OCI-LY3 (cell line): ENCODE measurements around the gene DOCK10.
"Not testable (repeated sequence)": the region's sequence is repeated elsewhere in the genome, so short reads cannot be mapped to it uniquely, and the experiment has no call there.

ENCODE experiments used
- H2AFZ ChIP-seq: fragments of 200-600, 300-600 bp; shearing (Covaris generic); 2 replicates; pipeline ENCODE4 v1.6.0; 2014; ENCODE audit warnings: antibody characterized with exemption, low read depth, low read length
- H3K27ac ChIP-seq: fragments of 200-600, 300-600 bp; sonication (generic); 2 replicates; pipeline ENCODE4 v1.5.1; 2014; ENCODE audit warnings: mild to moderate bottlenecking, low read length, moderate library complexity, mixed read lengths
- H3K27me3 ChIP-seq: fragments of 200-600, 300-600 bp; sonication (generic); 2 replicates; pipeline ENCODE4 v1.6.1; 2014; ENCODE audit warnings: low read depth, low read length, mixed read lengths
- H3K36me3 ChIP-seq: fragments of 200-600, 300-600 bp; sonication (generic); replicated peaks from 2 replicates; pipeline ENCODE3; 2014; ENCODE audit warnings: low read depth, low read length, mixed read lengths
- H3K4me1 ChIP-seq: fragments of 300-600, 200-600 bp; sonication (generic); 2 replicates; pipeline ENCODE4 v1.6.1; 2014; ENCODE audit warnings: low read length, mixed read lengths
- H3K4me2 ChIP-seq: fragments of 200-600, 300-600 bp; sonication (generic); 2 replicates; pipeline ENCODE4 v1.6.1; 2014; ENCODE audit warnings: low read length, mixed read lengths
- H3K4me3 ChIP-seq: fragments of 300-600, 200-600 bp; sonication (generic); 2 replicates; pipeline ENCODE4 v1.5.1; 2014; ENCODE audit warnings: antibody characterized with exemption, mild to moderate bottlenecking, low read length, moderate library complexity
- H3K79me2 ChIP-seq: fragments of 300-600, 200-600 bp; shearing (Covaris generic); 2 replicates; pipeline ENCODE4 v1.6.1; 2014; ENCODE audit warnings: mild to moderate bottlenecking, low read length, mixed read lengths
- H3K9ac ChIP-seq: fragments of 300-600, 200-600 bp; shearing (Covaris generic); 2 replicates; pipeline ENCODE4 v1.6.0; 2014; ENCODE audit warnings: mild to moderate bottlenecking, low read length, moderate library complexity
- H3K9me3 ChIP-seq: fragments of 200-600, 300-600 bp; shearing (Covaris generic); 2 replicates; pipeline ENCODE4 v1.6.1; 2014; ENCODE audit warnings: low read length, mixed read lengths; ENCODE audit not compliant: insufficient read depth
- H4K20me1 ChIP-seq: fragments of 200-600, 300-600 bp; sonication (generic); 2 replicates; pipeline ENCODE4 v1.6.1; 2016; ENCODE audit warnings: low read length, mixed read lengths; ENCODE audit not compliant: insufficient read depth
- CTCF ChIP-seq: fragments of 200-600, 300-600 bp; sonication (generic); IDR thresholded peaks from 2 replicates; pipeline ENCODE4 v1.5.1; 2014; ENCODE audit warnings: antibody characterized with exemption, low read length, low read depth
- EZH2phosphoT487 ChIP-seq: fragments of 200-600 bp; shearing (Covaris generic); IDR thresholded peaks from 2 replicates; pipeline ENCODE4 v1.6.1; 2018; ENCODE audit warnings: antibody characterized with exemption, mixed run types, low read depth

The DOCK10 gene

GRCh38 chr2:224946895-224947294 is 95.4 kb downstream of the DOCK10 start:
- TF ChIP-seq EZH2phosphoT487 (no peak), CTCF (no peak)
- Histone ChIP-seq H3K4me2 (peak overlapping the region; percentile 60), H3K4me1 (peaks cover 38% of the 10 kb centered on the region), H3K27me3 (no peaks in the 10 kb centered on the region), H3K4me3 (peak overlapping the region; percentile 39), H3K27ac (no peak overlapping the region), H3K9me3 (no peaks in the 10 kb centered on the region), H3K79me2 (peaks cover 50% of the 10 kb centered on the region), H3K36me3 (peaks cover 20% of the 10 kb centered on the region), H3K9ac (no peak overlapping the region), H4K20me1 (peaks cover 44% of the 10 kb centered on the region), H2AFZ (no peak overlapping the region)

DNA sequence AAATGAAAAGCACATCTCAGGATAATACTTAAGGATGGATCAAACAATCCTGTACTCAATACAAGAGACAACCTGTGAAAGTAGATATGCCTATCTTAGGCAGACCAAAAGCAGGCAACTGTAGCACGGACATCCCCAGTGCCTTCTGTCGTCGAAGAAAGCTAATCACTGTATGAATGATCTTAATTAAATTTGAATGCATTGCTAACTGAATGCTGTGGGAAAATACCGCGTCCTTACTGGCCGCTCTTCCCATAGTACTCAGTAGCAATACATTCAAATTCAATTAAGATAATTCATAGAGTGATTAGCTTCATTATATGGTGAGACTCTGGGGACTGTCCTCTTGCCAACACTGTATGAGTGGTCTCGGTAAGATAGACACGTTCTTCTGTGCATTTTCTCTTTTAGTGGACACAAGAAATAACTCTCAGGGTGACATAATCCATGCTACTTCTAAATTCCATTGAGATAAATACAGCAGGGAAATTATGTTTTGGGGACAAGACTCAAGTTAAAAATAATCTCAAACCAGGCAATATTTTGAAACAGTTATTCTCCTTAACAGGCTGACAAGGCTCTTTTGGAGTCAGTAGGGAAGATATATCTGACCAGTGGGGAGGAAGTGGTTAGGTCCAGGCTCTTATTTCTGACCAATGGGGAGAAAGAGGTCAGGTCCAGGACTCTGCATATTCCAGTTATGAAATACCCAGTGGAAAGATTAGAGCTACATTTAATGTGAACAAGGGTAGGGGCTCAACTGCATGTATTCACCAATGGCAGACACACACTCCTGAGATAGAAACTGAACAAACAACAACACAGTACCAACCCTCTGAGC is 97.3 kb downstream of the DOCK10 start:
- Histone ChIP-seq H3K9me3 (no peaks in the 10 kb centered on the region), H3K36me3 (peaks cover 13% of the 10 kb centered on the region), H3K27me3 (no peaks in the 10 kb centered on the region), H2AFZ (no peak overlapping the region), H3K4me1 (peaks cover 31% of the 10 kb centered on the region), H3K9ac (no peak overlapping the region), H3K27ac (no peak overlapping the region), H3K4me3 (no peak overlapping the region), H3K79me2 (peaks cover 43% of the 10 kb centered on the region), H4K20me1 (peaks cover 54% of the 10 kb centered on the region), H3K4me2 (no peak overlapping the region)
- no peak for TF ChIP-seq EZH2phosphoT487
- no peak for TF ChIP-seq CTCF

DNA sequence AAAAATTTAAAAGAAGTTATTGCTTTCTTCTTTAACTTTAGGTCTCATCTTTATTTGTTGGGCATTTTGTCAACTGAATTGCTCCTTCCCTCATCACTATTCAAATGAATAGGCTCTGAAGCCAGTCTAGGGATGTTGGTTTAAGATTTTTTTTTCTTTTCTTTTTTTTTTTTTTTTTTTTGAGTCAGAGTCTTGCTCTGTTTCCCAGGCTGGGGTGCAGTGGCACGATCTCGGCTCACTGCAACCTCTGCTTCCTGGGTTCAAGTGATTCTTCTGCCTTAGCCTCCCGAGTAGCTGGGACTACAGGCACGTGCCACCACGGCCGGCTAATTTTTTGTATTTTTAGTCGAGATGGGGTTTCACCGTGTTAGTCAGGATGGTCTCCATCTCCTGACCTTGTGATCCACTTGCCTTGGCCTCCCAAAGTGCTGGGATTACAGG is 98.6 kb downstream of the DOCK10 start:
- not testable (repeated sequence) for H3K27me3 ChIP-seq, H2AFZ ChIP-seq, H3K9ac ChIP-seq, H3K4me3 ChIP-seq, H3K9me3 ChIP-seq, H3K4me2 ChIP-seq, H3K27ac ChIP-seq, H3K36me3 ChIP-seq
- Histone ChIP-seq H3K4me1 (peaks cover 33% of the 10 kb centered on the region), H3K79me2 (peaks cover 42% of the 10 kb centered on the region), H4K20me1 (peaks cover 47% of the 10 kb centered on the region)

DNA sequence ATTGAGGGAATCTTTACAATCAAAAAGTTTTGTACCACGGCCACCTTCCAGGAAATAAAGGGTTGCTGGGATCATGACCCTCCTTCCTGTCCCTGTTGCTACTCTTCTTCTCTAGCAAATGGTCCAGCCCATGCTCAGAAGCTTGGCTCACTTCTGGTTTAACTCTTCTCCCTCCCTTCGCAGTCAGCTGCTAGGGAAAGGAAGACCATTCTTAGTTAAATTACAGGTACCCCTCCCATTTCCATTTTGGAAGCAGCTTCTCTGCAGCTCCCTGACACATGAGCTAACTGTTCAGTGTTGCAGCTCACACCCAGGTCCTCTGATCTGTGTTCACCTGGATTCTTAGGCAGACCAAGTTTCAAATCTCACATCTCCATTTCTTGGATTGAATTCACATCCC is 100.3 kb downstream of the DOCK10 start:
- peaks cover 46% of the 10 kb centered on the region for H4K20me1 ChIP-seq
- TF ChIP-seq EZH2phosphoT487 (no peak), CTCF (no peak)
- H3K4me2 ChIP-seq: no peak overlapping the region
- peaks cover 4% of the 10 kb centered on the region for H3K36me3 ChIP-seq
- H3K79me2 ChIP-seq: peaks cover 33% of the 10 kb centered on the region
- H3K27me3 ChIP-seq: no peaks in the 10 kb centered on the region
- no peak overlapping the region for H2AFZ ChIP-seq
- no peak overlapping the region for H3K27ac ChIP-seq
- H3K4me1 ChIP-seq: peaks cover 31% of the 10 kb centered on the region
- no peaks in the 10 kb centered on the region for H3K9me3 ChIP-seq
- no peak overlapping the region for H3K9ac ChIP-seq
- no peak overlapping the region for H3K4me3 ChIP-seq
